Thymus (tissue), 11 donors: ENCODE results near the gene PVALB. TPM values are rescaled to one million over a fixed set of nuclear protein-coding genes. Genes with fewer than 3 reads are reported as not detected.

Experiments
- DNase-seq, 9 donors: peaks; one replicate each; pipeline ENCODE4 v3.0.0-alpha.2; 2013; ENCODE audit warnings: low spot score in 9 of 9, low read depth in 6 of 9, missing footprints in 1 of 9
- H3K27ac ChIP-seq, 2 donors: one replicate each; pipeline ENCODE4 v1.5.1; 2013; ENCODE audit warnings: control low read depth in 1 of 2, low read depth in 1 of 2, low read length in 1 of 2, mild to moderate bottlenecking in 1 of 2, moderate library complexity in 1 of 2
- H3K27me3 ChIP-seq, 2 donors: one replicate each; pipeline ENCODE4 v1.5.1; 2013; ENCODE audit warnings: low read length in 1 of 2; ENCODE audit not compliant: control insufficient read depth in 2 of 2, insufficient read depth in 1 of 2
- H3K36me3 ChIP-seq, 2 donors: one replicate each; pipeline ENCODE4 v1.5.1; 2013; ENCODE audit warnings: low read length in 1 of 2, mild to moderate bottlenecking in 1 of 2, moderate library complexity in 1 of 2; ENCODE audit not compliant: control insufficient read depth in 2 of 2, insufficient read depth in 2 of 2
- H3K4me1 ChIP-seq, 2 donors: one replicate each; pipeline ENCODE4 v1.5.1; 2013; ENCODE audit warnings: low read length in 2 of 2; ENCODE audit not compliant: control insufficient read depth in 2 of 2, insufficient read depth in 2 of 2
- H3K4me3 ChIP-seq, 2 donors: one replicate each; pipeline ENCODE4 v1.5.1; 2013; ENCODE audit warnings: low read length in 2 of 2, control low read depth in 1 of 2, mild to moderate bottlenecking in 1 of 2
- H3K9me3 ChIP-seq, 2 donors: one replicate each; pipeline ENCODE4 v1.5.1; 2013; ENCODE audit warnings: low read length in 1 of 2, mild to moderate bottlenecking in 1 of 2; ENCODE audit not compliant: control insufficient read depth in 2 of 2, insufficient read depth in 1 of 2
- WGBS: extraction: QIAGEN DNeasy Blood & Tissue Kit; methylation state at CpG from one replicate; pipeline ENCODE4 v1.1.7; 2013; 5-methylcytosine and 5-hydroxymethylcytosine counted together
- polyA plus RNA-seq: library from polyadenylated mRNA; stranded (reverse); fragments of 200-250 nt; gene quantifications from one replicate; pipeline ENCODE4 v1.2.3, GENCODE V29; 2013
- total RNA-seq: library from RNA; stranded (reverse); fragments of 120-200 nt; gene quantifications from one replicate; pipeline ENCODE4 v1.2.4, GENCODE V29; 2013
- donor health status: healthy.

The PVALB gene
- total and polyA plus RNA-seq, 2 donors: 0.47 to 2.2 TPM

DNA sequence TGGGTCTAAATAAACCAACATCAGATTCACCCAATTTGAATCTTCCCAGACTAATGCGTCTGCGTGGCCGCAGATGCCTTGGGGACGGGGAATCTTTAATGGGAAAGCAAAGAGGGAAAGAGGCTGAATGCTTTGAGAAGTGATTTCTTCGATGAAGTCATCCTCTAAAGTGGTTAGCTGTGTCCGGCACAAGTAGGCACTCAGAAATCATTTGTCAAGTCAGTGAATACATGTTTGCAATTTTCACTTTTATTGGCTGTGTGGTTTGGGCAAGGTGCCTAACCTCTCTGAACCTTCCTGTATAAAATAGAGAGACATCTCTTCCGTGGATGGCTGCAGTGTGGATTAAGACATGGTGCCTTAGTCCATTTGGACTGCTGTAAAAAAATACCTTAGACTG is 21.2 kb downstream of the PVALB start:
- DNase-seq: no peak
- peaks cover 0 to 1% of the 10 kb centered on the region in 2 donors for H3K27me3 ChIP-seq
- 94% methylated on average over 7 of the region's 7 CpGs for WGBS

DNA sequence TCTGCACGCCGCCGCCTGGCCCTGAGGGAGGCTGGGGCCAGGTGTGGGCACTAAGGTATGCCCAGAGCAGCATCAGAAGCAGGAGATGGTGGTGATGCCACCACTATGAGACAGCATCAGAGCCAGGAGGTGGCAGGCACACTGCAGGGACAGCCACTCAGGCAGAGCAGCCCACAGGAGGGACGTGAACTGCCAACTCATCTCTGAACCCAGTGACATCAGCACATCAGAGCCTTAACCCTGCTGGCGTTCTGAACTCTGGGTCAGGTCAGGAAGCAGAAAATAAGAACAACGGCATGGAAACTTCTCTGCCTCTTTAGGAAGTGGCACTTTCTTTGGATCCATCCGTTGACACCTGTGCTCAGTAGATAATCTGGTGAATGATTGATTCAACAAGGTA is 26.2 kb downstream of the PVALB start:
- peaks cover 2 to 25% of the 10 kb centered on the region in 2 donors for H3K27me3 ChIP-seq

More for the DNA sequence above, 21.2 kb downstream of the PVALB start:
- no peaks in the 10 kb centered on the region for H3K4me1 ChIP-seq
- H3K36me3 ChIP-seq: no peaks in the 10 kb centered on the region
- no peak overlapping the region for H3K27ac ChIP-seq
- H3K9me3 ChIP-seq: no peaks in the 10 kb centered on the region
- H3K4me3 ChIP-seq: no peak overlapping the region

DNA sequence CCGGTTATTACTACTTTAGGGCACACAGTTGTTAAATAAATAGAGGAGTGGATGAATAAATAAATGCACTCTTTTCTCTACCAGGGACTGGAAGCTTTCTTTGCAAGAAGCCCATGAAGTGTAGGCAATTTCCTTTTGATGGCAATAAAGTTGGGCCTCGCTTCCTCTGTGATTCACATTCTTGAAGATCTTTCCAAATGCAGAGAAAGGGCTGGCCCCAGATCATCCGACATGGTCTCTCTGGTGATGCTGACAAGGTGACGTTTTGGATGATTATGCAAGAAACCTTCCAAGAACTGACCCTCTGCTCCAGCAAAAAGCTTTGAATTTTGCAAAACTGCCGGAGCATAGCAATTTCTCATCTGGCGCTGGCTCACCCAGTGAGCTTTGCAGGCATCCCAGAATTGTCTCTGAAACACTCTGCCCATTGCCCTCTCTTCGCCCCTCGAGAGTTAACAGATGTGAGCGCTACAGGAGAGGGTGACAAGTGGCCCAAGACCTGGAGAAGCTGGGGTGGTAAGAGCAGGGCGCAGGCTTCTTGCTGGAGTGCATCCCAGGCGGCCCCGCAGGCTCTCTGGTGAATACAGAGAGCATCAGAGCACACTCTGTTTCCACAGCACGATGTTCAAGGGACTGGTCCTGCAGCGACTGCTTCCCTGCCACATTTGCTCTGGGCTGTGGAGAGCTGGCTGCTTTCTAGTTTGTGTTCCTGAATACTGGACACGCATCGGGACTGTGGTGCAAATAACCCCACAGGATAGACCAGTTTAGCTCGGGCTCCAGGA is 29.4 kb downstream of the PVALB start:
- Histone ChIP-seq H3K4me1 (no peaks in the 10 kb centered on the region), H3K4me3 (no peak overlapping the region), H3K36me3 (no peaks in the 10 kb centered on the region), H3K27ac (no peak overlapping the region), H3K27me3 (peaks cover 5 to 43% of the 10 kb centered on the region in 2 donors), H3K9me3 (no peaks in the 10 kb centered on the region)
- 92% methylated on average over 17 of the region's 17 CpGs for WGBS
- DNase-seq: no peak

More for the DNA sequence above, 26.2 kb downstream of the PVALB start:
- H3K4me1 ChIP-seq: no peaks in the 10 kb centered on the region
- no peak overlapping the region for H3K4me3 ChIP-seq
- H3K9me3 ChIP-seq: no peaks in the 10 kb centered on the region
- 54% methylated on average over 7 of the region's 7 CpGs for WGBS
- DNase-seq: no peak
- H3K36me3 ChIP-seq: no peaks in the 10 kb centered on the region
- H3K27ac ChIP-seq: no peak overlapping the region

DNA sequence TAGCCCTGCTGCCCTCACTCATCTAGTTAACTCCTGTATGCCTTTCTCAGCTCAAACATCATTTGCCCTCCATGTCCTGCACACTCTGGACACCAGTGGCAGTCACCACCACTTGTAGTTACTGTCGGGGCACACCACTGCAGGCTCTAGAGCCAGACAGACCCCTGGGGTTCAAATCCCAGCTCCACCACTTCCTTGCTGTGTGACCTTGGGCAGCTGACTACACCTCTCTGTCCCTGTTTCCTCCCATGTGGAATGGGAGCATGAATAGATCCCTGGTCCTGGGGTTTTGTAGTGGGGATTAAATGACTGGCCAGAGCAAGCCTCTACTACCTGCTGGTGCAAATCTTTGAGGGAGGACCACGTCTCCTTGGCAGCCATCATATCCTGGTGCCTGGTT is 33.1 kb downstream of the PVALB start:
- Histone ChIP-seq H3K27ac (no peak overlapping the region), H3K4me1 (peaks cover 0 to 5% of the 10 kb centered on the region in 2 donors), H3K36me3 (no peaks in the 10 kb centered on the region), H3K4me3 (no peak overlapping the region), H3K9me3 (no peaks in the 10 kb centered on the region), H3K27me3 (peaks cover 11 to 46% of the 10 kb centered on the region in 2 donors)
- DNase-seq: no peak
- WGBS: 96% methylated on average over 2 of the region's 2 CpGs

DNA sequence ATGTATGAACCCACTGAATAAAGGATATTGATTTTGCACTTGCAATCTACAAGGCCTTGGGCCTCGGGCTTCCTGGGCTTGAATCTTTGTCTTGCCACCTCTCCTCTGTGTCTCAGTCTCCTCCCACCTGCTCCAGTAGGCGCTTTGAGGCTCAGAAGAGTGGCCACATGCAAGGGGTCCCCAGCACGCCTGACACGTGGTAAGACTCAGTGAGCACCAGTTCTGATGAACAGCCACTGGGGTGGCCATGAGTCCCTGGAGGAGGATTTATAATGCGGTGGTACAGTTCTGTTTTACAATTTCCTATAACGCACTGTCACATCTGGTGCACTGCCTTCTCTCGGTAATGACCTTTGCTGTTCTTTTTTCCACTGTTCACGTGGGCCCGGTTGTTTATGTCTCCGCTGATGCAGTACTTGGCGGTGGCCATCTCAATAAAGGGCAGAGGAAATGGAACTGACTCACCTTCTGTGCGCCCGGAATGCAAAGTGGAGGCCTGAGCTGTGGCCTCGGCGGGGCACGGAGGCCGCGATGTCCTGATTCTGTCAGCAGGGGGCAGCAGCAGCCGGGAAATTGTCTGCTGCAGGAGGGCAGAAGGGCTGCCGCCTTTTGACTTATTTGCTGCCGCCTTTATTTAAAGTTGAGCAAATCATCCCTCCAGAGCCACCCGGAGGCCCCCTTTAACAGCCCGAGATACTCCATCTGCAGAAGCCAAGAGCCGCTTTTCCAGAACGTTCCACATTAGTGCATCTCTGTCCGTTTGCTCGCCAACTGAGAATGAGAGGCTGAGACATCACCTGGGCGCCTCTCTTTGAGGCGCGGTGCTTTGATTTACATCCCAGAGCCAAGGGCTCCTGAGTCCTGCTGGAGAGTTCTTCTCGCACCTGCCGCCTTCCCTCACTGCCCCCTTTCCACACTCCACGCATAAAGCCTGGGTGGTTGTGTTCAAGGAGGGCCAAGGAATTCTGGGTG is 34.9 kb downstream of the PVALB start:
- 29% methylated on average over 33 of the region's 33 CpGs for WGBS
- H3K36me3 ChIP-seq: no peaks in the 10 kb centered on the region
- peaks cover 0 to 8% of the 10 kb centered on the region in 2 donors for H3K4me1 ChIP-seq
- DNase-seq: peak in 8 of 9 donors; percentile 46 to 80 (median 66)
- peaks cover 9 to 35% of the 10 kb centered on the region in 2 donors for H3K27me3 ChIP-seq
- peak overlapping the region in 1 of 2 donors; percentile 33 for H3K27ac ChIP-seq
- H3K4me3 ChIP-seq: no peak overlapping the region
- no peaks in the 10 kb centered on the region for H3K9me3 ChIP-seq

DNA sequence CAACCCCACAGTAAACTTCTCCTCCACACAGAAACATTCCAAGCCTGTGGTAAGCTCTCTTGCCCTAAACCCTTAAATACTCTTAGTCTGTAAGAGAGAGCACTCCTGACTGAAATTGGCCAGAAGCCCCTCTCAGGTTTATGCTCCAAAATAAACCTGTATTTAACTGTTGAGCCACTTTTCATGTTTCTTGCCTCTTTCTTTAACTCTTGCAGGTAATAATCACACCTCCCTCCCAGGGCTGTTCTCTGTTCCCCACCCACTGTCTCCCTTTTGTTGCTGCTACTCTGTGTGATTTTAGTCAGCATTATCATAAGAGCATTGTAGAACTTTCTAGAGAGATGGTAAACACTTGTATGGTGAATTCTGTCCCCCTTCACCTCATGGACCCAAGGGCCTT is 38.8 kb downstream of the PVALB start:
- peaks cover 11 to 20% of the 10 kb centered on the region in 2 donors for H3K4me1 ChIP-seq
- H3K27me3 ChIP-seq: peaks cover 8 to 13% of the 10 kb centered on the region in 2 donors
- no peaks in the 10 kb centered on the region for H3K36me3 ChIP-seq
- H3K27ac ChIP-seq: no peak overlapping the region
- no peak overlapping the region for H3K4me3 ChIP-seq
- no peak for DNase-seq
- no peaks in the 10 kb centered on the region for H3K9me3 ChIP-seq

DNA sequence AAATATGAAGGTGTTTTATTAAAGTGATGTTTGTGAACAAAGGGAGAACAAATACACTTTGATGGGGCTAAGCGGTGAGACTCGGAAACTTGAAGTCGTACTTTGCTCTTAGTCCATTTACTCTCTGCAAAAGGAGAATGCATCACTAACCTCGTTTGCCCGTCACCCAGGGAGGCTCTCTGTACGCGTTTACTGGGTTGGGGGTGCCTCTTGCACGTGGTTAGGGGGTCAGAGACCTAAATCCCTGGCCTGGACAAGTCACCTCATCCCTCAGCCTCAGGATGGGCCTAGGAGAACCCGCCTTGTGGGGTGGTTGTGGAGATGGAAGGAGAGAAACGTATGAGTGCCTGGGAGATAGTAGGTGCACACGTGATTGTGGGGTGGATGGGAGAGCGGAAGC is 40.1 kb downstream of the PVALB start:
- Histone ChIP-seq H3K9me3 (no peaks in the 10 kb centered on the region), H3K27me3 (peaks cover 1 to 3% of the 10 kb centered on the region in 2 donors), H3K4me3 (peak overlapping the region; percentile 16 to 41), H3K36me3 (no peaks in the 10 kb centered on the region), H3K27ac (peak overlapping the region; percentile 43 to 80), H3K4me1 (peaks cover 11 to 18% of the 10 kb centered on the region in 2 donors)
- WGBS: 81% methylated on average over 12 of the region's 12 CpGs
- no peak for DNase-seq

DNA sequence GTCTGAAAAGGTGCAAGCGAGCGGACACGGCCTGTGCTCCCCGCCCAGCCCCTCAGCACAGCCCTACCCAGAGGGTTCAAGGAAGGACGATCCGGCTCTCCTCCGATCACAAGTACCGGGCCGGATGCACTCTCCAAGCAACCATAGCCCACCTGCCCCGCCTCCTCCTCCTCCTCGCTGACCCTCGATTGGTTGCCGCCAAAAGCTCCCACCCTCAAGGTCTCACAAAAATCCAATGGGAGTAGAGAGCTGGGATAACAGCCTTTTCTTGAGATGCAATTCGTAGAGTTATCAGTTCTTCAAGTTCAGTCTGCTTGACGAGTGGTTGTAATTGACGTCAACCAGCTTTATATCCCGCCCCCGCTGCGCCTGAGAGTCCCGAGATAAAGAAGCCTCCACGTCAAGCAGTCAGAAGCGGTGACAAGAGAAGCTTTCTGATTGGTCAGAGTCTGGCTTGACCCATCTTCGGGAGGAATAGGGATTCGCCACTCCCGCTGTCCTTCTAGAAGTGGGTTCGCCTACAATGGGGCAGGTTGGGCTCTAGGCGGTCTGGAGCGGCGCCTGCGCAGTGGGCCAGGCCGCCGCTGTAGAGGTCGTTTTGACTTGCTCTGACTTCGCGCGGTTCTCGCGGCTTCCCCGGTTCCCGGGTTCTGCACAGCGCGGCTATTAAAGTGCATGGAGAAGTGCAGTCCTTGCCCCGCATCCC is 40.7 kb downstream of the PVALB start, which contains the start of gene IFT27:
TSS of gene IFT27 (minus strand) at position 156 of the 706 bp plus-strand sequence. CDS start 412 bp downstream, outside the sequence.
- peak within 1 kb of the TSS; percentile 56 to 80 for H3K27ac ChIP-seq
- H3K4me3 ChIP-seq: peak within 1 kb of the TSS; percentile 64 to 94
- no peaks in the 10 kb centered on the region for H3K27me3 ChIP-seq
- H3K4me1 ChIP-seq: peaks cover 11 to 15% of the 10 kb centered on the region in 2 donors
- H3K36me3 ChIP-seq: no peaks in the 10 kb centered on the region
- no peaks in the 10 kb centered on the region for H3K9me3 ChIP-seq
- WGBS: under 1% methylated on average over 43 of the region's 43 CpGs
- DNase-seq: peak; percentile 98 to 100 (median 99)
